Psoas muscle (tissue), 8 donors: ENCODE results near the gene CACNA2D1. TPM values are rescaled to one million over a fixed set of nuclear protein-coding genes. Genes with fewer than 3 reads are reported as not detected.

Source experiments
- ATAC-seq, 4 donors: fragments of 200-7000 bp; cut with Tn5 transposase; one replicate each; pipeline ENCODE4 v1.9.1; 2020; ENCODE audit warnings: moderate library complexity in 3 of 4, mild to moderate bottlenecking in 2 of 4
- DNase-seq, 2 donors: peaks; one replicate each; pipeline ENCODE4 v3.0.0-alpha.2; 2020
- H3K27ac ChIP-seq: fragments of 200-600 bp; one replicate; pipeline ENCODE4 v1.8.0; 2022
- H3K27me3 ChIP-seq, 3 donors: fragments of 200-600 bp in 1 of 3; one replicate each; pipeline versions ENCODE4 v1.6.1 to v1.8.0; 2013 to 2022; ENCODE audit warnings: low read length in 2 of 3, mild to moderate bottlenecking in 2 of 3, moderate library complexity in 1 of 3; ENCODE audit not compliant: insufficient read depth in 3 of 3
- H3K36me3 ChIP-seq, 2 donors: fragments of 200-600 bp in 1 of 2; one replicate each; pipeline versions ENCODE4 v1.6.1 to v1.8.0; 2013 to 2022; ENCODE audit warnings: low read depth in 1 of 2, mild to moderate bottlenecking in 1 of 2, moderate library complexity in 1 of 2; ENCODE audit not compliant: insufficient read depth in 1 of 2
- H3K4me1 ChIP-seq: fragments of 200-600 bp; one replicate; pipeline ENCODE4 v1.8.0; 2022
- H3K4me3 ChIP-seq: fragments of 200-600 bp; one replicate; pipeline ENCODE4 v1.8.0; 2022; ENCODE audit warnings: mild to moderate bottlenecking
- H3K9me3 ChIP-seq: fragments of 200-600 bp; one replicate; pipeline ENCODE4 v1.8.0; 2022
- WGBS, 3 donors: extraction: QIAGEN DNeasy Blood & Tissue Kit; methylation state at CpG; one replicate each; pipeline versions ENCODE4 v1.1.6 to v1.1.7; 2013; 5-methylcytosine and 5-hydroxymethylcytosine counted together
- intact Hi-C, 2 donors: fragments of 100-400 bp; cut with DNase I; formaldehyde crosslinking; loops; one replicate each; pipeline versions ENCODE4 v1.11.0 to v1.14.2; 2022
- polyA plus RNA-seq, 3 donors: library from polyadenylated mRNA; stranded (reverse); fragments of 200-250 nt; gene quantifications; one replicate each; pipeline ENCODE4 v1.2.3, GENCODE V29; 2013
- total RNA-seq, 4 donors: library from RNA; stranded (reverse); fragmentation: NEBNext Ultra II Directional in 2 of 4; extraction: Animal tissue kit (Norgen Biotek cat#: 25700) in 2 of 4; gene quantifications; one replicate each; pipeline versions ENCODE4 v1.2.1 to v1.2.4, GENCODE V29; 2021 to 2023
- TF ChIP-seq, protein P1 (sequence below): fragments of 200-600 bp; IDR thresholded peaks from one replicate; pipeline ENCODE4 v1.8.0; 2022; ENCODE audit warnings: antibody characterized with exemption
- donor health status: healthy with polysubstance abuse.
- donor health status: DM: no; HTN: no; CAD: no; lungs with moderate emphysema.
- donor health status: Bipolar disorder and iron deficiency.
- donor health status: healthy.
- donor health status: DM: yes; HTN: yes; CAD: no.
- donor health status: DM: no; HTN: no; CAD: no.
- donor health status: DM: no; HTN: no; CAD: no.
- donor health status: DM: yes; HTN: yes; CAD: no.

CACNA2D1 gene
- total and polyA plus RNA-seq, 7 donors: 10.2 to 167 (median 97.5) TPM

DNA sequence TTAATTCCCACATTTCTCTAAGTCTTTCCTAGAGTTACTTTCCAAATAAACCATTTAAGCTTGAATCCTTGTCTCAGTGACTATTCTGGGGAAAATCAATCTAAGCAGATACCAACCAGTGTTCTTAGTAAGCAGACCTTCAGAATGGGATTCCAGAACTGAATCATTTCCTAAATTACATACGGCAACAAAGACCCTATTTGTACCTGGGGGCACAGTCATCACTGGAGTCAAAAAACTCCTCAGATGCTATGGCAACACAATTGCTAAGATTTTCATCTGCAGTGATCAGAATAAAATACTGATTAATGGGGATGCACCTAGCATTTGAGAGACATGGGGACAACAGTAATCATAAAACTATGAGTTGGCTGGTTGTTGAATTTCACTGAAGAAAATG is 389.0 kb downstream of the CACNA2D1 start:
- no peak for ATAC-seq
- no peaks in the 10 kb centered on the region for H3K9me3 ChIP-seq
- TF ChIP-seq, protein P1, sequence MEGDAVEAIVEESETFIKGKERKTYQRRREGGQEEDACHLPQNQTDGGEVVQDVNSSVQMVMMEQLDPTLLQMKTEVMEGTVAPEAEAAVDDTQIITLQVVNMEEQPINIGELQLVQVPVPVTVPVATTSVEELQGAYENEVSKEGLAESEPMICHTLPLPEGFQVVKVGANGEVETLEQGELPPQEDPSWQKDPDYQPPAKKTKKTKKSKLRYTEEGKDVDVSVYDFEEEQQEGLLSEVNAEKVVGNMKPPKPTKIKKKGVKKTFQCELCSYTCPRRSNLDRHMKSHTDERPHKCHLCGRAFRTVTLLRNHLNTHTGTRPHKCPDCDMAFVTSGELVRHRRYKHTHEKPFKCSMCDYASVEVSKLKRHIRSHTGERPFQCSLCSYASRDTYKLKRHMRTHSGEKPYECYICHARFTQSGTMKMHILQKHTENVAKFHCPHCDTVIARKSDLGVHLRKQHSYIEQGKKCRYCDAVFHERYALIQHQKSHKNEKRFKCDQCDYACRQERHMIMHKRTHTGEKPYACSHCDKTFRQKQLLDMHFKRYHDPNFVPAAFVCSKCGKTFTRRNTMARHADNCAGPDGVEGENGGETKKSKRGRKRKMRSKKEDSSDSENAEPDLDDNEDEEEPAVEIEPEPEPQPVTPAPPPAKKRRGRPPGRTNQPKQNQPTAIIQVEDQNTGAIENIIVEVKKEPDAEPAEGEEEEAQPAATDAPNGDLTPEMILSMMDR: no peak
- H3K27ac ChIP-seq: no peak overlapping the region
- H3K27me3 ChIP-seq: no peaks in the 10 kb centered on the region
- WGBS, 3 donors: 91 to 95% (median 94%) methylated on average over 1 of the region's 1 CpG
- H3K4me1 ChIP-seq: no peaks in the 10 kb centered on the region
- H3K36me3 ChIP-seq: peaks cover 8 to 31% of the 10 kb centered on the region in 2 donors
- DNase-seq: no peak
- intact Hi-C loops: no loop called here
- H3K4me3 ChIP-seq: no peak overlapping the region

DNA sequence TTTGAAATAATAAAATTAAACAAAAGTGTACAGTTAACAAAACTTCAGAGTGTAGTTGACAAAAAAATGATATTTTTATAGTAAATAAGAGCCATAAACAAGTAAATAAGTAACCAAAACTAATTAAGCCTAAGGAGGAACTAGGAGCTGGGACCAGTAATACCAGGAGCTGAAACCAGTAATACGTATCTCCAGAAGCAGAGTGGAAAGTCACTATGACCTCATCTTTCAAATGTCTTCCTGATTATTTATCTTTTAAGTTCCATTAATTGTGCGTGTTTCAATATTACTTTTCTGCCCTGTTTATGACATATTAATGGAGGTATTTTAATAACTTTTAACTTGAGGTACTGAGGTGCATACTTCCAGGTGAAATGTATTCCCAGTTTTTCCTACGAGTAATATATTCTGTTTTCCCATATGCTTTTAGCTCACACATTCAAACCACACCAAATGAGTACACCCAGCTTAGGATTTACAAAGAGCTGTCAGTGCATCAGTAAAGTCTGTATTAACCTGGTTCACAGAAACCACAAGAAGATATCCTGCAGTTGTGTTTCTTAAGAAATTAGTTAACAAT is 390.0 kb downstream of the CACNA2D1 start:
- Histone ChIP-seq H3K36me3 (peaks cover 8 to 21% of the 10 kb centered on the region in 2 donors), H3K4me1 (no peaks in the 10 kb centered on the region), H3K27ac (no peak overlapping the region), H3K4me3 (no peak overlapping the region), H3K9me3 (no peaks in the 10 kb centered on the region), H3K27me3 (no peaks in the 10 kb centered on the region)
- ATAC-seq (no peak), DNase-seq (no peak)
- 90 to 95% (median 92%) methylated on average over 3 of the region's 3 CpGs for WGBS, 3 donors
- intact Hi-C loops: no loop called here
- TF ChIP-seq, protein P1: no peak

DNA sequence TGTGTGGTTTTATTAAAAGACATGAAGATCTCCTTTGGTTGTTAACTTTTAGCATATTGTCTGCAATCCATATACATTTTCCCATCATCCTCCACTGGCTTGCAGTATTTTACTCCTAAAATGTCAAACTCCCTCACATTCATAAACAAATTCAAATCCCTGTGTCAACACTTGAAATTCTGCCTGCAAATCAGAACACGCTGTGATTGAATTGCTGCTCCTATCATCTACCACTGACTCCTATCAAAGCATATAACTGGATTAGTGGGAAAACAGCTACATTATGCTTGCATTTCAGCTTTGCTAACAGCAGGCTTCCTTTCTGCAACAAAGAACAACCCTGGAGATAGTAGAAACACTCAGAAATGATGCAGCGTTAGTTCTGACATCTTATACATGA is 392.0 kb downstream of the CACNA2D1 start:
- DNase-seq (no peak), ATAC-seq (no peak)
- Histone ChIP-seq H3K27me3 (no peaks in the 10 kb centered on the region), H3K36me3 (peaks cover 5 to 6% of the 10 kb centered on the region in 2 donors), H3K4me3 (no peak overlapping the region), H3K27ac (no peak overlapping the region), H3K4me1 (no peaks in the 10 kb centered on the region), H3K9me3 (no peaks in the 10 kb centered on the region)
- TF ChIP-seq, protein P1: no peak
- intact Hi-C loops: no loop called here
- WGBS, 3 donors: 66 to 73% (median 66%) methylated on average over 2 of the region's 2 CpGs

DNA sequence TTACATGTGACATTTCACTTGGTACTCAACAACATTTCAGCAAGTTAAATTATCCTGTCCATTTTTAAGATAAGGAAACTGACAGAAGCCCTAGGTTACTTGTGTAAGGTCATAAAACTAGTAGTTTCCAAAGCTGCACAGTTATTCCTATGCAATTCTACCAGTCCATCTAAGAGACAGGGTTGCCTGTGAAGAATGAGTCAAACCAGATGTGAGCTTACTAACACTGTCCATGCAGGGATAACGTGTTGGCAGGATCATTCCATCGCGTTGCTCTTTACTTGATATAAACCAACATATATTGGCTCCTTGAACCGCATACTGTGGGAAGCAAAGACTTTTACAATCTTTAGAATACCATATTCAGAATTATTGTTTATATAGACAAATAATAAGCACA is 392.8 kb downstream of the CACNA2D1 start:
- Histone ChIP-seq H3K27me3 (no peaks in the 10 kb centered on the region), H3K27ac (no peak overlapping the region), H3K4me3 (no peak overlapping the region), H3K36me3 (peaks cover 5 to 6% of the 10 kb centered on the region in 2 donors), H3K4me1 (no peaks in the 10 kb centered on the region), H3K9me3 (no peaks in the 10 kb centered on the region)
- ATAC-seq (peak in 2 of 4 donors; percentile 17 to 21), DNase-seq (no peak)
- intact Hi-C loops: no loop called here
- 67 to 80% (median 74%) methylated on average over 4 of the region's 4 CpGs for WGBS, 3 donors
- TF ChIP-seq, protein P1: no peak
